H1 (cell line): Measurements from ENCODE around the gene RPRD2. TPM values are rescaled to one million over a fixed set of nuclear protein-coding genes. Genes with fewer than 3 reads are reported as not detected.

ENCODE experiments used
- CTCF ChIA-PET: fragments of 300-600 bp; sonication (Branson Sonifier 250); formaldehyde crosslinking; loops from one replicate; lab custom pipeline; 2021; ENCODE audit not compliant: partially characterized antibody; lab: Charles Lee
- POLR2A ChIA-PET: fragments of 300-600 bp; sonication (Branson Sonifier 250); formaldehyde crosslinking; loops from one replicate; lab custom pipeline; 2021; ENCODE audit warnings: inconsistent platforms; ENCODE audit not compliant: partially characterized antibody; lab: Charles Lee
- DNase-seq, 2 experiments: peaks; one replicate each; pipeline versions ENCODE4 v3.0.0 to v3.0.0-alpha.2; 2010 to 2022; ENCODE audit warnings: low spot score in 2 of 2, low read depth in 1 of 2, mixed read lengths in 1 of 2
- FAIRE-seq: peaks from 2 replicates; lab custom pipeline; 2011; peaks lifted over from hg19 to GRCh38; lab: Jason Lieb, UNC
- H2AFZ ChIP-seq: 2 replicates; pipeline ENCODE4 v1.8.1; 2012; ENCODE audit warnings: low read length, inconsistent platforms
- H2AK5ac ChIP-seq: 2 replicates; pipeline ENCODE4 v1.6.1; 2013; ENCODE audit warnings: low read depth, low read length
- H2BK120ac ChIP-seq: replicated peaks from 2 replicates; pipeline ENCODE3; 2013; ENCODE audit warnings: low read depth, low read length, inconsistent platforms
- H2BK12ac ChIP-seq: 2 replicates; pipeline ENCODE4 v1.6.1; 2013; ENCODE audit warnings: low read depth, low read length
- H2BK15ac ChIP-seq: 2 replicates; pipeline ENCODE4 v1.6.1; 2013; ENCODE audit warnings: low read length
- H2BK20ac ChIP-seq: 2 replicates; pipeline ENCODE4 v1.6.1; 2013; ENCODE audit warnings: low read length
- H2BK5ac ChIP-seq: 2 replicates; pipeline ENCODE4 v1.6.1; 2013; ENCODE audit warnings: low read depth, low read length
- H3K14ac ChIP-seq: 2 replicates; pipeline ENCODE4 v1.6.1; 2013; ENCODE audit warnings: inconsistent platforms; ENCODE audit not compliant: insufficient read length
- H3K18ac ChIP-seq: 2 replicates; pipeline ENCODE4 v1.6.1; 2013; ENCODE audit warnings: low read length; ENCODE audit errors: extremely low read depth
- H3K23ac ChIP-seq: 2 replicates; pipeline ENCODE4 v1.6.1; 2013; ENCODE audit warnings: inconsistent platforms; ENCODE audit not compliant: insufficient read length
- H3K23me2 ChIP-seq: 2 replicates; pipeline ENCODE4 v1.6.1; 2013; ENCODE audit warnings: low read depth, low read length
- H3K27ac ChIP-seq: 2 replicates; pipeline ENCODE4 v1.6.1; 2011; ENCODE audit warnings: low read depth, low read length, inconsistent platforms
- H3K27me3 ChIP-seq, 4 experiments: replicated peaks in 1 of 4; 1 replicate in 1 of 4; 2 replicates in 3 of 4; pipeline versions ENCODE4 v1.6.1 to v1.8.1; 2011 to 2013; ENCODE audit warnings: low read length in 3 of 4, mild to moderate bottlenecking in 3 of 4, inconsistent platforms in 2 of 4, mixed read lengths in 2 of 4, moderate library complexity in 1 of 4; ENCODE audit not compliant: control insufficient read depth in 3 of 4, insufficient read depth in 3 of 4; ENCODE audit errors: extremely low read depth in 1 of 4
- H3K36me3 ChIP-seq, 4 experiments: 2 replicates each; pipeline versions ENCODE4 v1.6.1 to v1.8.1; 2011 to 2013; ENCODE audit warnings: mild to moderate bottlenecking in 4 of 4, low read length in 3 of 4, moderate library complexity in 2 of 4, control low read depth in 1 of 4, inconsistent platforms in 1 of 4; ENCODE audit not compliant: insufficient read depth in 4 of 4, control insufficient read depth in 2 of 4
- H3K4ac ChIP-seq: replicated peaks from 2 replicates; pipeline ENCODE3; 2013; ENCODE audit warnings: low read length, low read depth, mixed read lengths, inconsistent platforms; ENCODE audit not compliant: insufficient read length
- H3K4me1 ChIP-seq, 4 experiments: replicated peaks in 1 of 4; 1 replicate in 1 of 4; 2 replicates in 3 of 4; pipeline versions ENCODE4 v1.6.1 to v1.8.1; 2011 to 2013; ENCODE audit warnings: low read length in 3 of 4, inconsistent platforms in 2 of 4, mixed read lengths in 1 of 4; ENCODE audit not compliant: insufficient read depth in 4 of 4, control insufficient read depth in 3 of 4
- H3K4me2 ChIP-seq, 2 experiments: 2 replicates each; pipeline versions ENCODE4 v1.6.1 to v1.8.1; 2011 to 2013; ENCODE audit warnings: low read depth in 2 of 2, low read length in 2 of 2, control low read depth in 1 of 2, inconsistent platforms in 1 of 2, mild to moderate bottlenecking in 1 of 2; ENCODE audit not compliant: insufficient read depth in 1 of 2
- H3K4me3 ChIP-seq, 4 experiments: fragments of 200-600, 300-600 bp in 1 of 4; sonication (generic), shearing (Covaris generic), sonication (Bioruptor Twin) in 1 of 4; 2 replicates each; pipeline versions ENCODE4 v1.5.1 to v1.8.1; 2011 to 2016; ENCODE audit warnings: low read length in 4 of 4, low read depth in 3 of 4, control low read depth in 2 of 4, inconsistent platforms in 2 of 4, mild to moderate bottlenecking in 2 of 4, mixed read lengths in 1 of 4, moderate library complexity in 1 of 4; ENCODE audit not compliant: insufficient read depth in 2 of 4; ENCODE audit errors: extremely low read depth in 1 of 4
- H3K56ac ChIP-seq: replicated peaks from 2 replicates; pipeline ENCODE3; 2013; ENCODE audit warnings: low read depth, mild to moderate bottlenecking, mixed read lengths, low read length, inconsistent platforms; ENCODE audit not compliant: insufficient read length
- H3K79me1 ChIP-seq: 2 replicates; pipeline ENCODE4 v1.6.1; 2013; ENCODE audit warnings: low read depth, low read length, control low read depth
- H3K79me2 ChIP-seq, 2 experiments: 2 replicates each; pipeline versions ENCODE4 v1.6.1 to v1.8.1; 2012 to 2013; ENCODE audit warnings: low read length in 2 of 2, mild to moderate bottlenecking in 2 of 2, inconsistent platforms in 1 of 2; ENCODE audit not compliant: insufficient read depth in 2 of 2, control insufficient read depth in 1 of 2
- H3K9ac ChIP-seq, 4 experiments: replicated peaks in 1 of 4; 1 replicate in 1 of 4; 2 replicates in 3 of 4; pipeline versions ENCODE4 v1.6.1 to v1.8.1; 2011 to 2013; ENCODE audit warnings: low read depth in 3 of 4, low read length in 3 of 4, control low read depth in 2 of 4, mild to moderate bottlenecking in 2 of 4, moderate library complexity in 2 of 4, inconsistent platforms in 1 of 4; ENCODE audit errors: extremely low read depth in 1 of 4
- H3K9me3 ChIP-seq, 2 experiments: 2 replicates each; pipeline versions ENCODE4 v1.6.1 to v1.8.1; 2012 to 2013; ENCODE audit warnings: mild to moderate bottlenecking in 2 of 2, moderate library complexity in 2 of 2, control low read depth in 1 of 2, inconsistent platforms in 1 of 2, low read depth in 1 of 2, low read length in 1 of 2, mixed read lengths in 1 of 2; ENCODE audit not compliant: insufficient read depth in 2 of 2
- H4K20me1 ChIP-seq, 2 experiments: replicated peaks in 1 of 2; 2 replicates each; pipeline versions ENCODE3 to v1.8.1; 2011 to 2013; ENCODE audit warnings: inconsistent platforms in 2 of 2, low read length in 2 of 2, mild to moderate bottlenecking in 1 of 2; ENCODE audit not compliant: insufficient read depth in 2 of 2, control insufficient read depth in 1 of 2
- H4K5ac ChIP-seq: 2 replicates; pipeline ENCODE4 v1.6.1; 2013; ENCODE audit warnings: low read length, low read depth, mixed read lengths, inconsistent platforms; ENCODE audit not compliant: insufficient read length
- H4K8ac ChIP-seq: 2 replicates; pipeline ENCODE4 v1.8.0; 2013; ENCODE audit warnings: mild to moderate bottlenecking, moderate library complexity, low read length, inconsistent platforms; ENCODE audit not compliant: insufficient read depth; ENCODE audit errors: extremely low read depth
- H4K91ac ChIP-seq: replicated peaks from 2 replicates; pipeline ENCODE3; 2013; ENCODE audit warnings: low read length, mixed read lengths, inconsistent platforms; ENCODE audit not compliant: insufficient read length
- ATF2 ChIP-seq: IDR thresholded peaks from 2 replicates; pipeline ENCODE4 v1.6.1; 2012; ENCODE audit warnings: low read length, inconsistent platforms
- CBX5 ChIP-seq: fragments of 300-800, 300-1000 bp; sonication (generic); IDR thresholded peaks from 2 replicates; pipeline ENCODE4 v1.7.1; 2016; ENCODE audit warnings: antibody characterized with exemption, low read length, low read depth
- CHD1 ChIP-seq: IDR thresholded peaks from 2 replicates; pipeline ENCODE4 v1.6.1; 2012; ENCODE audit warnings: low read depth, low read length, improper control_type of control experiment
- CREB1 ChIP-seq: IDR thresholded peaks from 2 replicates; pipeline ENCODE4 v1.6.1; 2012; ENCODE audit warnings: inconsistent platforms
- CTBP2 ChIP-seq: IDR thresholded peaks from 2 replicates; pipeline ENCODE4 v1.7.0; 2011; ENCODE audit warnings: borderline replicate concordance, mild to moderate bottlenecking, moderate library complexity, mixed read lengths, low read length; ENCODE audit not compliant: insufficient read depth, insufficient read length
- EZH2 ChIP-seq: fragments of 200-600 bp; sonication (generic); IDR thresholded peaks from 2 replicates; pipeline ENCODE4 v1.7.1; 2012; ENCODE audit warnings: low read depth, mild to moderate bottlenecking, moderate library complexity, low read length, inconsistent platforms; ENCODE audit not compliant: severe bottlenecking
- KDM1A ChIP-seq: fragments of 200-600, 300-600 bp; sonication (generic); IDR thresholded peaks from 2 replicates; pipeline ENCODE4 v1.7.1; 2016; ENCODE audit warnings: mild to moderate bottlenecking, low read length, borderline replicate concordance
- POU5F1 ChIP-seq: IDR thresholded peaks from 2 replicates; pipeline ENCODE4 v1.6.1; 2011; ENCODE audit warnings: low read depth, mild to moderate bottlenecking, low read length, moderate library complexity
- RBBP5 ChIP-seq: IDR thresholded peaks from 2 replicates; pipeline ENCODE4 v1.7.1; 2012; ENCODE audit warnings: low read depth, mild to moderate bottlenecking, inconsistent platforms, low read length, moderate library complexity, borderline replicate concordance
- SIRT6 ChIP-seq: IDR thresholded peaks from one replicate; pipeline ENCODE4 v1.7.1; 2012; ENCODE audit warnings: low read length, inconsistent platforms
- WGBS, 2 experiments: shearing (Covaris generic) in 1 of 2; methylation state at CpG; one replicate each; pipeline versions ENCODE4 v1.1.6 to v1.1.7; 2013 to 2015; ENCODE audit warnings: low lambda C conversion rate in 2 of 2, mixed read lengths in 2 of 2, inconsistent platforms in 1 of 2, low coverage in 1 of 2, missing lambda C conversion rate in 1 of 2; ENCODE audit not compliant: insufficient replicate concordance in 2 of 2, insufficient coverage in 1 of 2, insufficient read length in 1 of 2; ENCODE audit errors: extremely low coverage in 1 of 2, missing lambda C conversion rate in 1 of 2; 5-methylcytosine and 5-hydroxymethylcytosine counted together
- polyA plus RNA-seq, 7 experiments: library from polyadenylated mRNA; depleted of rRNA in 3 of 7; stranded (reverse) in 5 of 7; unstranded in 2 of 7; fragments of >200 nt in 5 of 7; fragments of 200-250 nt in 2 of 7; gene quantifications; 1 replicate in 5 of 7; 2 replicates in 1 of 7; 4 replicates in 1 of 7; pipeline versions ENCODE4 v1.2.1 to v1.2.3, GENCODE V29; 2011 to 2013; ENCODE audit warnings: missing spikeins in 2 of 7, mixed read lengths in 2 of 7
- total RNA-seq: library from RNA; stranded (reverse); fragmentation: NEBNext Ultra II Directional; extraction: Animal tissue kit (Norgen Biotek cat#: 25700); gene quantifications from 2 replicates; pipeline ENCODE4 v1.2.1, GENCODE V29; 2021

Gene RPRD2
- total and polyA plus RNA-seq, 2 of the 8 experiments (the other 6 are each of a cell fraction or from before 2014, with no cell fraction given): 14.4 to 32.4 TPM

GRCh38 chr1:150441121-150441520 lies 77.2 kb downstream of the RPRD2 start:
- Histone ChIP-seq H3K18ac (no peak overlapping the region), H3K79me1 (no peaks in the 10 kb centered on the region), H3K79me2 (no peaks in the 10 kb centered on the region), H3K4me1 (no peaks in the 10 kb centered on the region), H3K9ac (no peak overlapping the region), H3K23me2 (no peaks in the 10 kb centered on the region), H3K36me3 (peaks cover 1 to 38% (median 11%) of the 10 kb centered on the region in 4 experiments; a peak in 6 of 8 replicates), H3K4ac (no peak overlapping the region), H3K27me3 (no peaks in the 10 kb centered on the region), H3K23ac (no peak overlapping the region), H4K20me1 (no peaks in the 10 kb centered on the region), H2BK20ac (no peak overlapping the region), H3K56ac (no peak overlapping the region), H4K5ac (no peak overlapping the region), H2AFZ (no peak overlapping the region), H3K14ac (no peak overlapping the region), H2BK15ac (no peak overlapping the region), H3K4me2 (no peak overlapping the region), H4K91ac (no peak overlapping the region), H2BK12ac (no peak overlapping the region), H2BK5ac (no peak overlapping the region), H2AK5ac (no peak overlapping the region), H4K8ac (no peak overlapping the region), H3K4me3 (no peak overlapping the region), H2BK120ac (no peak overlapping the region), H3K9me3 (no peaks in the 10 kb centered on the region), H3K27ac (no peak overlapping the region)
- FAIRE-seq: no peak
- ChIA-PET POLR2A (no interaction called here), CTCF (interaction anchor here (1.0 kb wide), 1 partner anchor 92 kb away, joined by 4 read pairs; no protein-coding TSS in a partner anchor)
- no peak for TF ChIP-seq ATF2
- no peak for TF ChIP-seq SIRT6
- no peak for TF ChIP-seq CREB1
- no peak for TF ChIP-seq KDM1A
- TF ChIP-seq RBBP5: no peak
- TF ChIP-seq EZH2: no peak
- TF ChIP-seq CTBP2: no peak
- no peak for TF ChIP-seq CBX5
- TF ChIP-seq CHD1: no peak
- TF ChIP-seq POU5F1: no peak
- DNase-seq: no peak
- 94 to 98% methylated on average over 1 to 2 of the region's 2 CpGs for WGBS, 2 experiments
